ENCODE measurements around the gene BABAM2. TPM values are rescaled to one million over a fixed set of nuclear protein-coding genes. Genes with fewer than 3 reads are reported as not detected.

Gene BABAM2
- total and polyA plus RNA-seq, 9 of the 15 experiments (the other 6 are each of a cell fraction or from before 2014, with no cell fraction given) = 10.9 to 37.4 (median 25.6) TPM

- TF ChIP-seq ZNF449 (CRISPR knock-in tag; IDR thresholded peaks at IDR 0.05) = no peak
- no peak for TF ChIP-seq CBX2 (IDR thresholded peaks at IDR 0.05; ENCODE audit: insufficient read depth, low read length, poor library complexity, severe bottlenecking)
- no peak for TF ChIP-seq CBFB (CRISPR knock-in tag; IDR thresholded peaks at IDR 0.05)
- TF ChIP-seq CBX8 (IDR thresholded peaks at IDR 0.05; ENCODE audit: borderline replicate concordance, extremely low read depth, low read depth, low read length, poor library complexity, severe bottlenecking) = no peak
- no peak for TF ChIP-seq RBFOX2 (IDR thresholded peaks at IDR 0.05; ENCODE audit: low read depth, low read length)
- no peak for TF ChIP-seq STAG1 (CRISPR knock-in tag; IDR thresholded peaks at IDR 0.05; ENCODE audit: borderline replicate concordance)
- TF ChIP-seq MTF1 (CRISPR knock-in tag; IDR thresholded peaks at IDR 0.05; ENCODE audit: borderline replicate concordance) = no peak
- TF ChIP-seq ZNF511 (CRISPR knock-in tag; IDR thresholded peaks at IDR 0.05) = no peak
- no peak for TF ChIP-seq MCM5 (IDR thresholded peaks at IDR 0.05; ENCODE audit: low read depth)
- TF ChIP-seq ZNF717 (CRISPR knock-in tag; IDR thresholded peaks at IDR 0.05) = no peak
- no peak for FAIRE-seq
- ChIA-PET POLR2A (no interaction called here), CTCF (ENCODE audit: low intra/inter-chr PET ratio) (no interaction called here)
- no peak overlapping the region; the same call in 2 of the 3 replicates for H3K27ac ChIP-seq (ENCODE audit: extremely low read depth, low read depth, low read length)
- no peaks in the 10 kb centered on the region for H3K9me1 ChIP-seq (ENCODE audit: control insufficient read depth, insufficient read depth, low read length)
- no peak overlapping the region for H3K4me3 ChIP-seq
- no peak overlapping the region for H3K4me2 ChIP-seq (ENCODE audit: insufficient read depth, low read length)
- BruUV-seq (replicated peaks) = no TSS peak
- 74% methylated on average over 7 of the region's 7 CpGs for WGBS (ENCODE audit: insufficient coverage, low coverage, missing lambda C conversion rate)
- no peaks in the 10 kb centered on the region for H4K20me1 ChIP-seq (replicated peaks; ENCODE audit: control insufficient read depth, insufficient read depth, low read length)
- no peak for ATAC-seq
- H2AFZ ChIP-seq (ENCODE audit: low read depth, low read length) = no peak overlapping the region
- H3K79me2 ChIP-seq (ENCODE audit: control insufficient read depth, insufficient read depth, low read length) = no peaks in the 10 kb centered on the region
- no peak for DNase-seq (ENCODE audit: extremely low read depth in 1 of 4, low spot score in 3 of 4)
- in situ Hi-C loops (cut with MboI) = no loop called here
- no peak overlapping the region for H3K9ac ChIP-seq (ENCODE audit: insufficient read depth in 1 of 2, low read depth in 2 of 2, low read length in 2 of 2)
- no peaks in the 10 kb centered on the region; a peak in 1 of 5 replicates for H3K27me3 ChIP-seq (ENCODE audit: control insufficient read depth in 2 of 2, insufficient read depth in 2 of 2, low read length in 2 of 2)
- intact Hi-C loops (cut with micrococcal nuclease) = no loop called here
- no peaks in the 10 kb centered on the region for H3K9me3 ChIP-seq (replicated peaks; ENCODE audit: control insufficient read depth, insufficient read depth, low read depth, low read length)
- H3K4me1 ChIP-seq (replicated peaks in 1 of 2; ENCODE audit: control insufficient read depth in 2 of 2, insufficient read depth in 2 of 2, low read length in 2 of 2) = peaks cover 17 to 18% of the 10 kb centered on the region in 2 experiments
- H3K36me3 ChIP-seq (ENCODE audit: control insufficient read depth, insufficient read depth, low read length) = no peaks in the 10 kb centered on the region
Observed at GRCh38 chr2:28338831-28339321, 448.3 kb downstream of the BABAM2 start.
